UCSD-AML1 (cell line): ENCODE data around the gene ADORA2B.
"Not testable (repeated sequence)": the region's sequence is repeated elsewhere in the genome, so short reads cannot be mapped to it uniquely, and the experiment has no call there.

ENCODE experiments used
- DNase-seq: peaks from one replicate; lab custom pipeline; 2025; ENCODE audit not compliant: unreplicated experiment; lab: John Stamatoyannopoulos, UW

Gene ADORA2B

GRCh38 chr17:15944759-15945526 is at the start of gene ADORA2B:
Gene ADORA2B, plus strand, starts transcription at chr17:15945130. Its CDS starts 119 bp downstream, at chr17:15945249.
- peak; percentile 84 for DNase-seq

GRCh38 chr17:15896277-15896676 is 48.7 kb upstream of the ADORA2B start:
- no peak for DNase-seq

- DNase-seq, result no peak
Observed at GRCh38 chr17:15896834-15897233, 48.1 kb upstream of the ADORA2B start.

- not testable (repeated sequence) for DNase-seq
Observed at GRCh38 chr17:15899596-15899995, 45.3 kb upstream of the ADORA2B start.

GRCh38 chr17:15900871-15901270 is 44.1 kb upstream of the ADORA2B start:
- no peak for DNase-seq

- DNase-seq, result not testable (repeated sequence)
Observed at GRCh38 chr17:15905236-15905635, 39.7 kb upstream of the ADORA2B start.

- no peak for DNase-seq
Observed at GRCh38 chr17:15907290-15907689, 37.6 kb upstream of the ADORA2B start.

- no peak for DNase-seq
Observed at GRCh38 chr17:15908378-15908777, 36.6 kb upstream of the ADORA2B start.

GRCh38 chr17:15909481-15909991 is 35.4 kb upstream of the ADORA2B start:
- DNase-seq, result no peak

- DNase-seq, result no peak
Observed at GRCh38 chr17:15910791-15911190, 34.1 kb upstream of the ADORA2B start.

GRCh38 chr17:15911701-15912100 is 33.2 kb upstream of the ADORA2B start:
- DNase-seq, result not testable (repeated sequence)

GRCh38 chr17:15912416-15912955 is 32.4 kb upstream of the ADORA2B start:
- no peak for DNase-seq

GRCh38 chr17:15913826-15914225 is 31.1 kb upstream of the ADORA2B start:
- DNase-seq, result no peak

- no peak for DNase-seq
Observed at GRCh38 chr17:15914400-15915170, 30.3 kb upstream of the ADORA2B start.

- no peak for DNase-seq
Observed at GRCh38 chr17:15915961-15916360, 29.0 kb upstream of the ADORA2B start.

GRCh38 chr17:15917021-15917437 is 27.9 kb upstream of the ADORA2B start:
- no peak for DNase-seq

GRCh38 chr17:15917438-15918027 is 27.4 kb upstream of the ADORA2B start:
- no peak for DNase-seq

- no peak for DNase-seq
Observed at GRCh38 chr17:15918261-15918660, 26.7 kb upstream of the ADORA2B start.

GRCh38 chr17:15918661-15919259 is 26.2 kb upstream of the ADORA2B start:
- DNase-seq, result no peak

GRCh38 chr17:15919466-15919865 is 25.5 kb upstream of the ADORA2B start:
- no peak for DNase-seq

GRCh38 chr17:15920758-15921239 is 24.1 kb upstream of the ADORA2B start:
- no peak for DNase-seq
